Epithelial cell of proximal tubule (primary cell): Measurements from ENCODE around the gene TNRC6C. TPM values are rescaled to one million over a fixed set of nuclear protein-coding genes. Genes with fewer than 3 reads are reported as not detected.

ENCODE experiments used
- DNase-seq: peaks from one replicate; pipeline ENCODE4 v3.0.0-alpha.2; 2011; ENCODE audit warnings: low read depth
- H3K4me3 ChIP-seq: 2 replicates; pipeline ENCODE4 v1.5.1; 2011; ENCODE audit warnings: low read depth, mild to moderate bottlenecking, low read length
- CTCF ChIP-seq: conservative IDR thresholded peaks from 2 replicates; pipeline ENCODE4 v1.5.1; 2012; ENCODE audit warnings: low read depth, mild to moderate bottlenecking, low read length
- total RNA-seq: library from RNA; depleted of rRNA; stranded (reverse); fragments of >200 nt; gene quantifications from 2 replicates; pipeline ENCODE4 v1.2.3, GENCODE V29; 2015

The TNRC6C gene
- total RNA-seq, 1 donor from 2014 or later, result 5.3 TPM

DNA sequence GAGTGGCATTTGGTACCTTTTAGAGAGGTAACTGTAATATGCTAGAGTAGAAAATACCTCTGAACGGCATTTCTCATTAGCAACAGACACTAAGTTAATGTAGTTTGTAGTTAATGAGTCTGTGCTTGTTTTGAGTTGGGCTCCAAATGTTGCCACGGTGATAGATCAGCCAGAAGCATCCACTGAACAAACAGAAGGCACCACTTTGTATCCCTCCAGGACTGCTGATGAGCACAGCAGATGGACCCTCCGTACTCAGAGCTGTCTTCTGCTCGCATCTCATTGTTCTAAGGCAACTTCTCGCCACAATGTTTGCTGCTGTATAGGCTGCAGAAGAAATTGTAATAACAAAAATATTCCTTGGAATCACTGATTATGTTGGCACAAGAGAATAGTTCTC is 56.1 kb downstream of the TNRC6C start:
- DNase-seq, result no peak
- no peak for TF ChIP-seq CTCF

DNA sequence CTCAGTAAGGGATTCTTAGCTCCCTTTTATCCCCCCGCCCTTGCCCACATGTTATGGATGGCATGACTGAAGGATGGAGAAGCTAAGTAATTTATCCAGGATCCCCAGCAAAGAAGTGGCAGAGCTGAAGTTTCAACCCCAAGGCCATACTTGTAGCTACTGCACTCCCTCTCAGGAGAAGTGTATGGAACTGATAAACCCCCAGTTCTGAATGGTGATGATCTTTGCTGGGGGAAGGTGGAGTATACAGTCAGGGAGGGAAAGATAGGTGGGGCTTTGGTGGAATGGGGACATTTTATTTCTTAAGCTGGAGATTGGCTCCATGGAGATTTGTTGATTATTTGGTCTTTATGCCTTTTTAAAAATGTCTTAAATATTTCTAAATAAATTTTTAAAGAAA is 58.3 kb downstream of the TNRC6C start:
- no peak for DNase-seq
- no peak overlapping the region for H3K4me3 ChIP-seq
- TF ChIP-seq CTCF, result no peak

More for the DNA sequence above, 56.1 kb downstream of the TNRC6C start:
- H3K4me3 ChIP-seq, result no peak overlapping the region

DNA sequence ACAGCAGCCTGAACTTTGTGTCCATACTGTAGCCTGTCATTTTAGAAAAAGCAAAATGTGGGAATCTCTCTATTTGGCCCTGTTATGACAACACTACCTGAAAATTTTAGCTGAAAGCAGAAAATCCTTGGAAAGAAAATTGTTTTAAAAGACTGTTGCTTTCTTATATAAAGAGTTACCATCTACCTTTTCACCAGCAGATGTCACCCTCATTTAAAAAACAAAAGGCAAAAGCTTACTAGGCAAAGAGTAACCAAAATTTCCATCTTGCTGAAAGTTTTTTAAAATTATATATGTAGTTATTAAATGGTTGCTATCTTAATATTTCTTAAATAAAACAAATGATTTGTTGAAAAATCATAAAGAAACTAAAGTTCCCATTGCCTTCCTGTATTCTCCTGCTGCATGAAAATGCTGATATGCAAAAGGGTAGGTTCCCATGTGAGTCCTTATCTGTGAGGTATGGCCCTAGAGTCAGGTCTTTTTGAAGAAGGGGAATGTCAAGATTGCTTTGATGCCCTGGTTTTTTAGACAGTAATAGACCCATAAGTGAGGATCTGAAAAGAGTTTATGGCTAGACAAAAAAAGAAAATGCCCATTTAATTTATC is 61.0 kb downstream of the TNRC6C start:
- H3K4me3 ChIP-seq, result no peak overlapping the region
- peak; percentile 61 for TF ChIP-seq CTCF
- DNase-seq, result no peak

- no peak overlapping the region for H3K4me3 ChIP-seq
- no peak for TF ChIP-seq CTCF
- no peak for DNase-seq
Observed at GRCh38 chr17:78019976-78020716, 61.6 kb downstream of the TNRC6C start.

- no peak for DNase-seq
Observed at GRCh38 chr17:78020717-78021108, 62.2 kb downstream of the TNRC6C start.

DNA sequence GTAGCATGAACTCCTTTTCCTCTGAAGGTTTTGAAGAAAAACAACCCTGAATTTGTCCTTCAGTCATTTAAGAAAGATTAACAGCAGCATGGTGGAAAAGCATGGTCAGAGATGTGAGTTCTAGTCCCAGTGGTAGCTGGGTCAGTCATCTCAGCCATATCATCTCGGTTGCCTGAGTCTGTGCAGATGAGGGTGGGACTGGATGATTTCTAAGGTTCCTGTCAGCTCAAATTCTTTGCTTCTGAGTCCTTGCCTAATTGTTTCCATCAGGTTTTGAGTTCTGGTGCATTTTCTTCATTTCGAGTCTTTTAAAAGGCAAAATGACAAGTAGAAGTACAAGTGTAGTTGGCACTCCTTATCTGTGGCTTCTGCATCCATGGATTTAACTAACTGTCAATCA is 63.9 kb downstream of the TNRC6C start:
- no peak overlapping the region for H3K4me3 ChIP-seq
- no peak for TF ChIP-seq CTCF
- no peak for DNase-seq

More at GRCh38 chr17:78020717-78021108, 62.2 kb downstream of the TNRC6C start:
- TF ChIP-seq CTCF, result no peak
- no peak overlapping the region for H3K4me3 ChIP-seq

DNA sequence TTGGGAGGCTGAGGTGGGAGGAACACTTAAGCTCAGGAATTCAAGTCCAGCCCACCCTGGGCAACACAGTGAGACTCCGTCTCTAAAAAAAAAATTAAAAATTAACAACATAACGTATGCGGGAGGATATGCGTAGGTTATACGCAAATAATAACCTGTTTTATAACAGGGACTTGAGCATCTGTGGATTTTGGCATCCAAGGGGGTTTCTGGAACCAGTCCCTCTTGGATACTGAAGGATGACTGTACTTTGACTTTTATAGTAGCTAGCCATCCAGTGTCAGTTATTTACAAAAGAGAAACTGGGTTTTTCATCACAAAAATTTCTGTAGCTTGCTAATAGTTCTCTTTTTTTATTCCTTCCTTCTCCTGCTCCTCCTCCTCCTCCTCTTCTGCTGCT is 64.5 kb downstream of the TNRC6C start:
- TF ChIP-seq CTCF, result no peak
- DNase-seq, result no peak
- H3K4me3 ChIP-seq, result no peak overlapping the region
